ENCODE data around the gene GALM. TPM values are rescaled to one million over a fixed set of nuclear protein-coding genes. Genes with fewer than 3 reads are reported as not detected.

The GALM gene
- total and polyA plus RNA-seq, 2 of the 13 experiments (the other 11 are each of a cell fraction or from before 2014, with no cell fraction given), result 65.5 to 90.0 TPM

DNA sequence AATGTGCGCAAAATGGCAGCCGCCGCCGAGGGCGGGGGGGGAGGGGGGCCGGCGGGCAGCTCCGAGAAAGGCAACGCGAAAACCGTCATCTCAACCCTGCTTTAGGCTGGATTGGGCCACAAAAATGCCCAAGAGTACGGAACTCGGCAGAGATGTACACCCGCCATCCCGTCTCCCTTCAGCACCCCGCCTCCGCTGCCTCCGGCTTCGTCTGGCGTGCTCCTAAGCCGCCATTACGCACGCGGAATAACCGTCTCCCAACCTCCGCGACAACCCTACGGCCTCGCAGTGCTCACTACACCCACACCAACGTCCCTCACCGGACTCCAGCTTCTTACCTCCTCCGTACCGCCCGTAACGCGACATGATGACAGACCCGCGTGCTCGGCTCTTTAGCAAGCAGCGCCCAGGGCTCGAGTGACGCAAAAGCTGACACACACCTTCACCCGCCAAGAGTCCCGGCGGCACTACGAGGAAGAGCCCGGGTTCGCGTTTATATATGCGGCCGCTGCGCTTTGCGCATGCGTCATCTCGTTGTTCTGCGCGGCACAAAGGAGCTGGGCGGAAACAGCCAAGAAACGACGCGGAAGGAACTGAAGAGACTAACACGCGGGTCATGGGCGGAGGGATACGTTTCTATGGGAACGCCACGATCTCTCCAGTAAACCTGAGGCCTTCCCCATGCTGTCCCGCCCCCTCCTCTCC, 85.1 kb downstream of the GALM start, which contains the start of gene SRSF7 (continued):
- TF ChIP-seq, protein P1, sequence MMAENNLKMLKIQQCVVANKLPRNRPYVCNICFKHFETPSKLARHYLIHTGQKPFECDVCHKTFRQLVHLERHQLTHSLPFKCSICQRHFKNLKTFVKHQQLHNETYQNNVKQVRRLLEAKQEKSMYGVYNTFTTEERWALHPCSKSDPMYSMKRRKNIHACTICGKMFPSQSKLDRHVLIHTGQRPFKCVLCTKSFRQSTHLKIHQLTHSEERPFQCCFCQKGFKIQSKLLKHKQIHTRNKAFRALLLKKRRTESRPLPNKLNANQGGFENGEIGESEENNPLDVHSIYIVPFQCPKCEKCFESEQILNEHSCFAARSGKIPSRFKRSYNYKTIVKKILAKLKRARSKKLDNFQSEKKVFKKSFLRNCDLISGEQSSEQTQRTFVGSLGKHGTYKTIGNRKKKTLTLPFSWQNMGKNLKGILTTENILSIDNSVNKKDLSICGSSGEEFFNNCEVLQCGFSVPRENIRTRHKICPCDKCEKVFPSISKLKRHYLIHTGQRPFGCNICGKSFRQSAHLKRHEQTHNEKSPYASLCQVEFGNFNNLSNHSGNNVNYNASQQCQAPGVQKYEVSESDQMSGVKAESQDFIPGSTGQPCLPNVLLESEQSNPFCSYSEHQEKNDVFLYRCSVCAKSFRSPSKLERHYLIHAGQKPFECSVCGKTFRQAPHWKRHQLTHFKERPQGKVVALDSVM (CRISPR knock-in tag; IDR thresholded peaks at IDR 0.05), result peak; percentile 79
- no peak for TF ChIP-seq ZNF713 (CRISPR knock-in tag; IDR thresholded peaks at IDR 0.05)
- TF ChIP-seq, protein P2, sequence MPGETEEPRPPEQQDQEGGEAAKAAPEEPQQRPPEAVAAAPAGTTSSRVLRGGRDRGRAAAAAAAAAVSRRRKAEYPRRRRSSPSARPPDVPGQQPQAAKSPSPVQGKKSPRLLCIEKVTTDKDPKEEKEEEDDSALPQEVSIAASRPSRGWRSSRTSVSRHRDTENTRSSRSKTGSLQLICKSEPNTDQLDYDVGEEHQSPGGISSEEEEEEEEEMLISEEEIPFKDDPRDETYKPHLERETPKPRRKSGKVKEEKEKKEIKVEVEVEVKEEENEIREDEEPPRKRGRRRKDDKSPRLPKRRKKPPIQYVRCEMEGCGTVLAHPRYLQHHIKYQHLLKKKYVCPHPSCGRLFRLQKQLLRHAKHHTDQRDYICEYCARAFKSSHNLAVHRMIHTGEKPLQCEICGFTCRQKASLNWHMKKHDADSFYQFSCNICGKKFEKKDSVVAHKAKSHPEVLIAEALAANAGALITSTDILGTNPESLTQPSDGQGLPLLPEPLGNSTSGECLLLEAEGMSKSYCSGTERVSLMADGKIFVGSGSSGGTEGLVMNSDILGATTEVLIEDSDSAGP (CRISPR knock-in tag; IDR thresholded peaks at IDR 0.05; ENCODE audit: borderline replicate concordance), result peak; percentile 95
- TF ChIP-seq, protein P3, sequence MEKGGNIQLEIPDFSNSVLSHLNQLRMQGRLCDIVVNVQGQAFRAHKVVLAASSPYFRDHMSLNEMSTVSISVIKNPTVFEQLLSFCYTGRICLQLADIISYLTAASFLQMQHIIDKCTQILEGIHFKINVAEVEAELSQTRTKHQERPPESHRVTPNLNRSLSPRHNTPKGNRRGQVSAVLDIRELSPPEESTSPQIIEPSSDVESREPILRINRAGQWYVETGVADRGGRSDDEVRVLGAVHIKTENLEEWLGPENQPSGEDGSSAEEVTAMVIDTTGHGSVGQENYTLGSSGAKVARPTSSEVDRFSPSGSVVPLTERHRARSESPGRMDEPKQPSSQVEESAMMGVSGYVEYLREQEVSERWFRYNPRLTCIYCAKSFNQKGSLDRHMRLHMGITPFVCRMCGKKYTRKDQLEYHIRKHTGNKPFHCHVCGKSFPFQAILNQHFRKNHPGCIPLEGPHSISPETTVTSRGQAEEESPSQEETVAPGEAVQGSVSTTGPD (CRISPR knock-in tag; IDR thresholded peaks at IDR 0.05), result no peak
- TF ChIP-seq, protein P4, sequence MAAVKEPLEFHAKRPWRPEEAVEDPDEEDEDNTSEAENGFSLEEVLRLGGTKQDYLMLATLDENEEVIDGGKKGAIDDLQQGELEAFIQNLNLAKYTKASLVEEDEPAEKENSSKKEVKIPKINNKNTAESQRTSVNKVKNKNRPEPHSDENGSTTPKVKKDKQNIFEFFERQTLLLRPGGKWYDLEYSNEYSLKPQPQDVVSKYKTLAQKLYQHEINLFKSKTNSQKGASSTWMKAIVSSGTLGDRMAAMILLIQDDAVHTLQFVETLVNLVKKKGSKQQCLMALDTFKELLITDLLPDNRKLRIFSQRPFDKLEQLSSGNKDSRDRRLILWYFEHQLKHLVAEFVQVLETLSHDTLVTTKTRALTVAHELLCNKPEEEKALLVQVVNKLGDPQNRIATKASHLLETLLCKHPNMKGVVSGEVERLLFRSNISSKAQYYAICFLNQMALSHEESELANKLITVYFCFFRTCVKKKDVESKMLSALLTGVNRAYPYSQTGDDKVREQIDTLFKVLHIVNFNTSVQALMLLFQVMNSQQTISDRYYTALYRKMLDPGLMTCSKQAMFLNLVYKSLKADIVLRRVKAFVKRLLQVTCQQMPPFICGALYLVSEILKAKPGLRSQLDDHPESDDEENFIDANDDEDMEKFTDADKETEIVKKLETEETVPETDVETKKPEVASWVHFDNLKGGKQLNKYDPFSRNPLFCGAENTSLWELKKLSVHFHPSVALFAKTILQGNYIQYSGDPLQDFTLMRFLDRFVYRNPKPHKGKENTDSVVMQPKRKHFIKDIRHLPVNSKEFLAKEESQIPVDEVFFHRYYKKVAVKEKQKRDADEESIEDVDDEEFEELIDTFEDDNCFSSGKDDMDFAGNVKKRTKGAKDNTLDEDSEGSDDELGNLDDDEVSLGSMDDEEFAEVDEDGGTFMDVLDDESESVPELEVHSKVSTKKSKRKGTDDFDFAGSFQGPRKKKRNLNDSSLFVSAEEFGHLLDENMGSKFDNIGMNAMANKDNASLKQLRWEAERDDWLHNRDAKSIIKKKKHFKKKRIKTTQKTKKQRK (IDR thresholded peaks at IDR 0.05; ENCODE audit: low read length), result no peak
- TF ChIP-seq SIN3A (IDR thresholded peaks at IDR 0.05; ENCODE audit: borderline replicate concordance, low read depth, low read length), result peak; percentile 97
- no peak; the same call in 1 of the 2 replicates for TF ChIP-seq HDAC6 (IDR thresholded peaks at IDR 0.05; ENCODE audit: low read depth, low read length)
- TF ChIP-seq ZSCAN31 (CRISPR knock-in tag; IDR thresholded peaks at IDR 0.05; ENCODE audit: low read depth), result peak; percentile 88
- peak; percentile 86; the same call in 1 of the 2 replicates for TF ChIP-seq PAX8 (CRISPR knock-in tag; IDR thresholded peaks at IDR 0.05; ENCODE audit: borderline replicate concordance)
- TF ChIP-seq, protein P5, sequence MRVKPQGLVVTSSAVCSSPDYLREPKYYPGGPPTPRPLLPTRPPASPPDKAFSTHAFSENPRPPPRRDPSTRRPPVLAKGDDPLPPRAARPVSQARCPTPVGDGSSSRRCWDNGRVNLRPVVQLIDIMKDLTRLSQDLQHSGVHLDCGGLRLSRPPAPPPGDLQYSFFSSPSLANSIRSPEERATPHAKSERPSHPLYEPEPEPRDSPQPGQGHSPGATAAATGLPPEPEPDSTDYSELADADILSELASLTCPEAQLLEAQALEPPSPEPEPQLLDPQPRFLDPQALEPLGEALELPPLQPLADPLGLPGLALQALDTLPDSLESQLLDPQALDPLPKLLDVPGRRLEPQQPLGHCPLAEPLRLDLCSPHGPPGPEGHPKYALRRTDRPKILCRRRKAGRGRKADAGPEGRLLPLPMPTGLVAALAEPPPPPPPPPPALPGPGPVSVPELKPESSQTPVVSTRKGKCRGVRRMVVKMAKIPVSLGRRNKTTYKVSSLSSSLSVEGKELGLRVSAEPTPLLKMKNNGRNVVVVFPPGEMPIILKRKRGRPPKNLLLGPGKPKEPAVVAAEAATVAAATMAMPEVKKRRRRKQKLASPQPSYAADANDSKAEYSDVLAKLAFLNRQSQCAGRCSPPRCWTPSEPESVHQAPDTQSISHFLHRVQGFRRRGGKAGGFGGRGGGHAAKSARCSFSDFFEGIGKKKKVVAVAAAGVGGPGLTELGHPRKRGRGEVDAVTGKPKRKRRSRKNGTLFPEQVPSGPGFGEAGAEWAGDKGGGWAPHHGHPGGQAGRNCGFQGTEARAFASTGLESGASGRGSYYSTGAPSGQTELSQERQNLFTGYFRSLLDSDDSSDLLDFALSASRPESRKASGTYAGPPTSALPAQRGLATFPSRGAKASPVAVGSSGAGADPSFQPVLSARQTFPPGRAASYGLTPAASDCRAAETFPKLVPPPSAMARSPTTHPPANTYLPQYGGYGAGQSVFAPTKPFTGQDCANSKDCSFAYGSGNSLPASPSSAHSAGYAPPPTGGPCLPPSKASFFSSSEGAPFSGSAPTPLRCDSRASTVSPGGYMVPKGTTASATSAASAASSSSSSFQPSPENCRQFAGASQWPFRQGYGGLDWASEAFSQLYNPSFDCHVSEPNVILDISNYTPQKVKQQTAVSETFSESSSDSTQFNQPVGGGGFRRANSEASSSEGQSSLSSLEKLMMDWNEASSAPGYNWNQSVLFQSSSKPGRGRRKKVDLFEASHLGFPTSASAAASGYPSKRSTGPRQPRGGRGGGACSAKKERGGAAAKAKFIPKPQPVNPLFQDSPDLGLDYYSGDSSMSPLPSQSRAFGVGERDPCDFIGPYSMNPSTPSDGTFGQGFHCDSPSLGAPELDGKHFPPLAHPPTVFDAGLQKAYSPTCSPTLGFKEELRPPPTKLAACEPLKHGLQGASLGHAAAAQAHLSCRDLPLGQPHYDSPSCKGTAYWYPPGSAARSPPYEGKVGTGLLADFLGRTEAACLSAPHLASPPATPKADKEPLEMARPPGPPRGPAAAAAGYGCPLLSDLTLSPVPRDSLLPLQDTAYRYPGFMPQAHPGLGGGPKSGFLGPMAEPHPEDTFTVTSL (CRISPR knock-in tag; IDR thresholded peaks at IDR 0.05; ENCODE audit: borderline replicate concordance), result peak; percentile 56; the same call in 1 of the 2 replicates
- TF ChIP-seq, protein P6, sequence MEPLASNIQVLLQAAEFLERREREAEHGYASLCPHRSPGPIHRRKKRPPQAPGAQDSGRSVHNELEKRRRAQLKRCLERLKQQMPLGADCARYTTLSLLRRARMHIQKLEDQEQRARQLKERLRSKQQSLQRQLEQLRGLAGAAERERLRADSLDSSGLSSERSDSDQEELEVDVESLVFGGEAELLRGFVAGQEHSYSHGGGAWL (CRISPR knock-in tag; IDR thresholded peaks at IDR 0.05), result peak; percentile 93

Data from HepG2 (cell line).